ENCODE data around the gene NLGN2.

- TF ChIP-seq EP300 (IDR thresholded peaks at IDR 0.05) (no peak), POLR2AphosphoS5 (IDR thresholded peaks at IDR 0.05) (no peak), CTCF (IDR thresholded peaks at IDR 0.05) (no peak)
Measured at GRCh38 chr17:7361906-7362305, 45.7 kb upstream of the NLGN2 start.
